HepG2 (cell line): ENCODE results near the gene INSIG1. TPM values are rescaled to one million over a fixed set of nuclear protein-coding genes. Genes with fewer than 3 reads are reported as not detected.

ENCODE experiments used
- ATAC-seq: fragments of 200-7000 bp; cut with Tn5 transposase; 3 replicates; pipeline ENCODE4 v1.9.1; 2020; ENCODE audit warnings: mild to moderate bottlenecking, moderate library complexity
- BruUV-seq: library from RNA; stranded (reverse); fragments of 400-500 nt; replicated peaks from 2 replicates; lab custom pipeline; 2021; lab: Mats Ljungman, UMichigan
- CTCF ChIA-PET: fragments of 300-600 bp; formaldehyde crosslinking; extraction: SDS; loops from one replicate; lab custom pipeline; 2021; ENCODE audit warnings: low total read pairs, inconsistent platforms, low intra/inter-chr PET ratio; lab: Yijun Ruan, JAX
- POLR2A ChIA-PET: fragments of 350-600 bp; sonication (Branson Sonifier 250); formaldehyde crosslinking; loops from one replicate; lab custom pipeline; 2020; ENCODE audit warnings: antibody characterized with exemption, inconsistent platforms; lab: Yijun Ruan, JAX
- DNase-seq: peaks from one replicate; pipeline ENCODE4 v3.0.0-alpha.2; 2015; ENCODE audit warnings: low spot score
- FAIRE-seq: peaks from 3 replicates; lab custom pipeline; 2011; peaks lifted over from hg19 to GRCh38; lab: Jason Lieb, UNC
- H2AFZ ChIP-seq: one replicate; pipeline ENCODE4 v1.6.1; 2011; ENCODE audit warnings: low read length, inconsistent platforms
- H3K27ac ChIP-seq: fragments of 300-600 bp; 3 replicates; pipeline ENCODE4 v1.8.0; 2011; ENCODE audit warnings: mixed run types, mild to moderate bottlenecking, mixed read lengths, low read length, inconsistent platforms; ENCODE audit not compliant: insufficient read depth; ENCODE audit errors: extremely low read length
- H3K27me3 ChIP-seq, 2 experiments: fragments of 200-600 bp in 1 of 2; 2 replicates in 1 of 2; 3 replicates in 1 of 2; pipeline versions ENCODE4 v1.6.0 to v1.8.0; 2011; ENCODE audit warnings: low read length in 2 of 2, mild to moderate bottlenecking in 2 of 2, moderate library complexity in 2 of 2, inconsistent platforms in 1 of 2; ENCODE audit not compliant: insufficient read depth in 2 of 2, control insufficient read depth in 1 of 2
- H3K36me3 ChIP-seq, 2 experiments: fragments of 200-600 bp in 1 of 2; replicated peaks in 1 of 2; 2 replicates in 1 of 2; 3 replicates in 1 of 2; pipeline versions ENCODE4 v1.5.1 to v1.8.0; 2011; ENCODE audit warnings: low read length in 2 of 2, inconsistent platforms in 1 of 2; ENCODE audit not compliant: insufficient read depth in 2 of 2, control insufficient read depth in 1 of 2
- H3K4me1 ChIP-seq: 2 replicates; pipeline ENCODE4 v1.5.1; 2012; ENCODE audit warnings: low read length, inconsistent platforms; ENCODE audit not compliant: insufficient read depth
- H3K4me2 ChIP-seq: 2 replicates; pipeline ENCODE4 v1.6.0; 2011; ENCODE audit warnings: low read depth, low read length, inconsistent platforms
- H3K4me3 ChIP-seq, 3 experiments: fragments of 200-600 bp in 1 of 3; sonication (generic), shearing (Covaris generic) in 1 of 3; replicated peaks in 1 of 3; 2 replicates each; pipeline ENCODE4 v1.5.1; 2011 to 2016; ENCODE audit warnings: low read length in 3 of 3, inconsistent platforms in 2 of 3, low read depth in 2 of 3, mild to moderate bottlenecking in 2 of 3, control low read depth in 1 of 3, mixed read lengths in 1 of 3; ENCODE audit not compliant: insufficient read depth in 1 of 3
- H3K79me2 ChIP-seq: one replicate; pipeline ENCODE4 v1.6.1; 2011; ENCODE audit warnings: low read length, inconsistent platforms; ENCODE audit not compliant: insufficient read depth
- H3K9ac ChIP-seq: 2 replicates; pipeline ENCODE4 v1.6.0; 2011; ENCODE audit warnings: mild to moderate bottlenecking, low read depth, low read length, inconsistent platforms; ENCODE audit not compliant: insufficient read depth
- H3K9me3 ChIP-seq: 2 replicates; pipeline ENCODE4 v1.5.1; 2012; ENCODE audit warnings: mild to moderate bottlenecking, low read length
- H4K20me1 ChIP-seq: 2 replicates; pipeline ENCODE4 v1.6.0; 2011; ENCODE audit warnings: inconsistent platforms, mild to moderate bottlenecking, low read length, moderate library complexity; ENCODE audit not compliant: insufficient read depth
- JUN ChIP-seq: sonication (generic); formaldehyde crosslinking; IDR thresholded peaks from 2 replicates; pipeline ENCODE4 v1.4.0; 2020; ENCODE audit warnings: mild to moderate bottlenecking, missing genetic modification reagents
- ZNF263 ChIP-seq: sonication (generic); formaldehyde crosslinking; IDR thresholded peaks from 2 replicates; pipeline ENCODE4 v1.4.0; 2020; ENCODE audit warnings: missing genetic modification reagents
- WGBS: methylation state at CpG from one replicate; pipeline ENCODE4 v1.1.6; 2017; ENCODE audit warnings: low lambda C conversion rate; 5-methylcytosine and 5-hydroxymethylcytosine counted together
- in situ Hi-C: cut with HindIII; loops from 2 replicates; pipeline ENCODE4 v1.10.0; 2017; ENCODE audit warnings: low pct_unique_long_range_greater_than_20kb; ENCODE audit not compliant: extremely low pct_ligation_motif_present
- intact Hi-C: fragments of 100-400 bp; cut with micrococcal nuclease; formaldehyde crosslinking; loops from one replicate; pipeline ENCODE4 v1.10.0; 2022; ENCODE audit not compliant: unreplicated experiment
- polyA plus RNA-seq, 8 experiments: library from polyadenylated mRNA; depleted of rRNA in 3 of 8; stranded (reverse) in 7 of 8; unstranded in 1 of 8; fragments of >200 nt; fragmentation: Illumina TruSeq in 4 of 8; extraction: Trizol in 4 of 8; gene quantifications; 2 replicates each; pipeline versions ENCODE4 v1.2.1 to v1.2.3, GENCODE V29; 2011 to 2016; ENCODE audit warnings: low read depth in 4 of 8, missing spikeins in 1 of 8, mixed read lengths in 1 of 8; ENCODE audit not compliant: insufficient read depth in 1 of 8
- total RNA-seq, 5 experiments: library from RNA; depleted of rRNA; stranded (reverse); fragments of >200 nt; fragmentation: Illumina TruSeq; extraction: Trizol; gene quantifications; 2 replicates each; pipeline ENCODE4 v1.2.3, GENCODE V29; 2016; ENCODE audit warnings: low read depth in 1 of 5
- TF ChIP-seq, protein P1 (sequence below): sonication (generic); formaldehyde crosslinking; IDR thresholded peaks from 2 replicates; pipeline ENCODE4 v1.4.0; 2020; ENCODE audit warnings: mild to moderate bottlenecking, missing genetic modification reagents

Gene INSIG1
- total and polyA plus RNA-seq, 2 of the 13 experiments (the other 11 are each of a cell fraction or from before 2014, with no cell fraction given) = 0.07 to 0.11 TPM

DNA sequence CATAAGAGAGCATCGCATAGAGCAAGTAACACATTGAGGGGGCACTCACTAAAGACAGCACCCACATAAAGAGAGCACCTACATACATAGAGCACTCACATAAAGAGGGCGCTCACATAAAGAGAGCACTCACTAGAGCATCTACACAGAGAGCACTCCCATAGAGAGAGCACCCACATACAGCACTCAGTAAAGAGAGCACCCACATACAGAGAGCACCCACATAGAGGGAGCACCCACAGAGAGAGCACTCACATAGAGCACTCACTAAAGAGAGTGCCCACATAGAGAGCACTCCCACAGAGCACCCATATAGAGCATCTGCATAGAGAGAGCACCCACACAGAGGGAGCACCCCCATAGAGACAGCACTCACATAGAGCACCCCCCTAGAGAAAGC is 47.8 kb downstream of the INSIG1 start:
- CTCF ChIA-PET = interaction anchor here (0.8 to 1.6 kb wide), 3 partner anchors 155 to 432 kb away, joined by 4 to 22 read pairs (median 14); no protein-coding TSS in a partner anchor
- H3K4me2 ChIP-seq = peak overlapping the region; percentile 53; the same call in 1 of the 2 replicates

More for the DNA sequence above, 47.8 kb downstream of the INSIG1 start:
- Histone ChIP-seq H3K9me3 (no peaks in the 10 kb centered on the region), H3K4me3 (no peak overlapping the region), H3K27me3 (peaks cover 0 to 17% of the 10 kb centered on the region in 2 experiments; a peak in 4 of 5 replicates), H4K20me1 (no peaks in the 10 kb centered on the region), H3K27ac (no peak overlapping the region), H3K4me1 (peaks cover 7% of the 10 kb centered on the region; the same call in 1 of the 2 replicates), H3K79me2 (no peaks in the 10 kb centered on the region), H2AFZ (no peak overlapping the region), H3K36me3 (no peaks in the 10 kb centered on the region), H3K9ac (no peak overlapping the region)
- TF ChIP-seq ZNF263 (CRISPR knock-in tag) = peak; percentile 73
- no peak for TF ChIP-seq JUN (CRISPR knock-in tag)
- TF ChIP-seq, protein P1, sequence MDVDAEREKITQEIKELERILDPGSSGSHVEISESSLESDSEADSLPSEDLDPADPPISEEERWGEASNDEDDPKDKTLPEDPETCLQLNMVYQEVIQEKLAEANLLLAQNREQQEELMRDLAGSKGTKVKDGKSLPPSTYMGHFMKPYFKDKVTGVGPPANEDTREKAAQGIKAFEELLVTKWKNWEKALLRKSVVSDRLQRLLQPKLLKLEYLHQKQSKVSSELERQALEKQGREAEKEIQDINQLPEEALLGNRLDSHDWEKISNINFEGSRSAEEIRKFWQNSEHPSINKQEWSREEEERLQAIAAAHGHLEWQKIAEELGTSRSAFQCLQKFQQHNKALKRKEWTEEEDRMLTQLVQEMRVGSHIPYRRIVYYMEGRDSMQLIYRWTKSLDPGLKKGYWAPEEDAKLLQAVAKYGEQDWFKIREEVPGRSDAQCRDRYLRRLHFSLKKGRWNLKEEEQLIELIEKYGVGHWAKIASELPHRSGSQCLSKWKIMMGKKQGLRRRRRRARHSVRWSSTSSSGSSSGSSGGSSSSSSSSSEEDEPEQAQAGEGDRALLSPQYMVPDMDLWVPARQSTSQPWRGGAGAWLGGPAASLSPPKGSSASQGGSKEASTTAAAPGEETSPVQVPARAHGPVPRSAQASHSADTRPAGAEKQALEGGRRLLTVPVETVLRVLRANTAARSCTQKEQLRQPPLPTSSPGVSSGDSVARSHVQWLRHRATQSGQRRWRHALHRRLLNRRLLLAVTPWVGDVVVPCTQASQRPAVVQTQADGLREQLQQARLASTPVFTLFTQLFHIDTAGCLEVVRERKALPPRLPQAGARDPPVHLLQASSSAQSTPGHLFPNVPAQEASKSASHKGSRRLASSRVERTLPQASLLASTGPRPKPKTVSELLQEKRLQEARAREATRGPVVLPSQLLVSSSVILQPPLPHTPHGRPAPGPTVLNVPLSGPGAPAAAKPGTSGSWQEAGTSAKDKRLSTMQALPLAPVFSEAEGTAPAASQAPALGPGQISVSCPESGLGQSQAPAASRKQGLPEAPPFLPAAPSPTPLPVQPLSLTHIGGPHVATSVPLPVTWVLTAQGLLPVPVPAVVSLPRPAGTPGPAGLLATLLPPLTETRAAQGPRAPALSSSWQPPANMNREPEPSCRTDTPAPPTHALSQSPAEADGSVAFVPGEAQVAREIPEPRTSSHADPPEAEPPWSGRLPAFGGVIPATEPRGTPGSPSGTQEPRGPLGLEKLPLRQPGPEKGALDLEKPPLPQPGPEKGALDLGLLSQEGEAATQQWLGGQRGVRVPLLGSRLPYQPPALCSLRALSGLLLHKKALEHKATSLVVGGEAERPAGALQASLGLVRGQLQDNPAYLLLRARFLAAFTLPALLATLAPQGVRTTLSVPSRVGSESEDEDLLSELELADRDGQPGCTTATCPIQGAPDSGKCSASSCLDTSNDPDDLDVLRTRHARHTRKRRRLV (CRISPR knock-in tag) = no peak
- 71% methylated on average over 2 of the region's 2 CpGs for WGBS
- intact Hi-C loops = loop anchor here (1.0 to 5.0 kb wide), 3 partner anchors 155 to 433 kb away; no protein-coding TSS in a partner anchor
- in situ Hi-C loops = no loop called here
- DNase-seq (no peak), FAIRE-seq (no peak), ATAC-seq (peak; percentile 9)
- POLR2A ChIA-PET = no interaction called here
- BruUV-seq = no TSS peak
